ENCODE data around the gene POU2AF3.

The POU2AF3 gene

DNA sequence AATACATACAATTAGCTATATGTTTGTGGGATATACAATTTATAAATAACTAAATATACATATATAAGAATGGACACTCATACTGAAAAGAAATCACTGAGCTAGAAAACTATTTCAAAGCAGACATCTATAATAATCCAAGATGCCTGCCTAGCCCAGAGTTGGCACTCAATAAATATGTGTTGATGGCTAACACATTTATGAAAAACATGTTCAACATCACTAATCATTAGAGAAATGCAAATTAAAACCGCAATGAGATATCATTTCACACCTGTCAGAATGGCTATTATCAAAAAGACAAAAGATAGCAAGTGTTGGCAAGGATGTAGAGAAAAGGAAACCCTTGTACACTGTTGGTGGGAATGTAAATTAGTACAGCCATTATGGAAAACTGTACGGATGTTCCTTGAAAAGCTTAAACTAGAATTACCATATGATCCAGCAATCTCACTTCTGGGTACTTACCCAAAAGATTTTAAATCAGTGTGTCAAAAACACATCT, 50.9 kb downstream of the POU2AF3 start:
- TF ChIP-seq TAF1 (IDR thresholded peaks at IDR 0.05; ENCODE audit: low read depth) (no peak), ZBTB7A (IDR thresholded peaks at IDR 0.05; ENCODE audit: low read depth) (no peak), CEBPB (IDR thresholded peaks at IDR 0.05) (no peak), NFIC (IDR thresholded peaks at IDR 0.05) (no peak), CREB1 (IDR thresholded peaks at IDR 0.05; ENCODE audit: low read depth) (no peak), RAD21 (IDR thresholded peaks at IDR 0.05; ENCODE audit: low read depth) (no peak)
- TF ChIP-seq, protein P1, sequence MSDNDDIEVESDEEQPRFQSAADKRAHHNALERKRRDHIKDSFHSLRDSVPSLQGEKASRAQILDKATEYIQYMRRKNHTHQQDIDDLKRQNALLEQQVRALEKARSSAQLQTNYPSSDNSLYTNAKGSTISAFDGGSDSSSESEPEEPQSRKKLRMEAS (IDR thresholded peaks at IDR 0.05) = no peak

DNA sequence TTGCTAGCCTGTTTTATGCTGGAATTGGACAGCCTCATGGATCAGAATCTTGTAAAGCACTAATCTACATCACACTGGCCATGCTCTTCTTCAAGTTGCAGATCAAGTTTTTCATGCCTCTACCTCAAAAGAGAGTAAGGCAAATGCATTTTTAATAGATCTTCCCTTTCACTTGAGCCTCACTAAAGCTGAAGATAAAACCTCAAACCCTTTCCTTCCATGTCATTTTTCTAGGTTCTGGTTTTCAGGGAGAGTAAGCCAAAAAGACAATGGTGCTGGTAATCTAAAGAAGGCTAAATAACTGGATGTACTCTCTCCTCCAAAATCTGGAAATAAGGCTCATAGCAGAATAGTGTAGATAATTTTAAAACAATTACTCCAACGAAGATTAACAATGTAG, 52.5 kb downstream of the POU2AF3 start:
- TF ChIP-seq CREB1 (IDR thresholded peaks at IDR 0.05; ENCODE audit: low read depth) = no peak
- TF ChIP-seq, protein P2, sequence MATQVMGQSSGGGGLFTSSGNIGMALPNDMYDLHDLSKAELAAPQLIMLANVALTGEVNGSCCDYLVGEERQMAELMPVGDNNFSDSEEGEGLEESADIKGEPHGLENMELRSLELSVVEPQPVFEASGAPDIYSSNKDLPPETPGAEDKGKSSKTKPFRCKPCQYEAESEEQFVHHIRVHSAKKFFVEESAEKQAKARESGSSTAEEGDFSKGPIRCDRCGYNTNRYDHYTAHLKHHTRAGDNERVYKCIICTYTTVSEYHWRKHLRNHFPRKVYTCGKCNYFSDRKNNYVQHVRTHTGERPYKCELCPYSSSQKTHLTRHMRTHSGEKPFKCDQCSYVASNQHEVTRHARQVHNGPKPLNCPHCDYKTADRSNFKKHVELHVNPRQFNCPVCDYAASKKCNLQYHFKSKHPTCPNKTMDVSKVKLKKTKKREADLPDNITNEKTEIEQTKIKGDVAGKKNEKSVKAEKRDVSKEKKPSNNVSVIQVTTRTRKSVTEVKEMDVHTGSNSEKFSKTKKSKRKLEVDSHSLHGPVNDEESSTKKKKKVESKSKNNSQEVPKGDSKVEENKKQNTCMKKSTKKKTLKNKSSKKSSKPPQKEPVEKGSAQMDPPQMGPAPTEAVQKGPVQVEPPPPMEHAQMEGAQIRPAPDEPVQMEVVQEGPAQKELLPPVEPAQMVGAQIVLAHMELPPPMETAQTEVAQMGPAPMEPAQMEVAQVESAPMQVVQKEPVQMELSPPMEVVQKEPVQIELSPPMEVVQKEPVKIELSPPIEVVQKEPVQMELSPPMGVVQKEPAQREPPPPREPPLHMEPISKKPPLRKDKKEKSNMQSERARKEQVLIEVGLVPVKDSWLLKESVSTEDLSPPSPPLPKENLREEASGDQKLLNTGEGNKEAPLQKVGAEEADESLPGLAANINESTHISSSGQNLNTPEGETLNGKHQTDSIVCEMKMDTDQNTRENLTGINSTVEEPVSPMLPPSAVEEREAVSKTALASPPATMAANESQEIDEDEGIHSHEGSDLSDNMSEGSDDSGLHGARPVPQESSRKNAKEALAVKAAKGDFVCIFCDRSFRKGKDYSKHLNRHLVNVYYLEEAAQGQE (IDR thresholded peaks at IDR 0.05; ENCODE audit: low read depth) = no peak
- TF ChIP-seq NFIC (IDR thresholded peaks at IDR 0.05) = no peak
- no peak for TF ChIP-seq ZBTB7A (IDR thresholded peaks at IDR 0.05; ENCODE audit: low read depth)
- TF ChIP-seq EGR1 (IDR thresholded peaks at IDR 0.05) = no peak
- no peak for TF ChIP-seq CEBPB (IDR thresholded peaks at IDR 0.05)
- TF ChIP-seq YY1 (IDR thresholded peaks at IDR 0.05; ENCODE audit: low read depth) = no peak
- TF ChIP-seq TCF12 (IDR thresholded peaks at IDR 0.05; ENCODE audit: low read depth) = no peak
- no peak for TF ChIP-seq TAF1 (IDR thresholded peaks at IDR 0.05; ENCODE audit: low read depth)
- TF ChIP-seq, protein P1 (IDR thresholded peaks at IDR 0.05) = no peak
- TF ChIP-seq RAD21 (IDR thresholded peaks at IDR 0.05; ENCODE audit: low read depth) = no peak
- TF ChIP-seq, protein P3, sequence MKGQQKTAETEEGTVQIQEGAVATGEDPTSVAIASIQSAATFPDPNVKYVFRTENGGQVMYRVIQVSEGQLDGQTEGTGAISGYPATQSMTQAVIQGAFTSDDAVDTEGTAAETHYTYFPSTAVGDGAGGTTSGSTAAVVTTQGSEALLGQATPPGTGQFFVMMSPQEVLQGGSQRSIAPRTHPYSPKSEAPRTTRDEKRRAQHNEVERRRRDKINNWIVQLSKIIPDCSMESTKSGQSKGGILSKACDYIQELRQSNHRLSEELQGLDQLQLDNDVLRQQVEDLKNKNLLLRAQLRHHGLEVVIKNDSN (IDR thresholded peaks at IDR 0.05) = no peak
- no peak for TF ChIP-seq FOXM1 (IDR thresholded peaks at IDR 0.05; ENCODE audit: borderline replicate concordance, low read depth)
- no peak for TF ChIP-seq EP300 (IDR thresholded peaks at IDR 0.05; ENCODE audit: borderline replicate concordance)
- no peak for TF ChIP-seq TEAD4 (IDR thresholded peaks at IDR 0.05)

DNA sequence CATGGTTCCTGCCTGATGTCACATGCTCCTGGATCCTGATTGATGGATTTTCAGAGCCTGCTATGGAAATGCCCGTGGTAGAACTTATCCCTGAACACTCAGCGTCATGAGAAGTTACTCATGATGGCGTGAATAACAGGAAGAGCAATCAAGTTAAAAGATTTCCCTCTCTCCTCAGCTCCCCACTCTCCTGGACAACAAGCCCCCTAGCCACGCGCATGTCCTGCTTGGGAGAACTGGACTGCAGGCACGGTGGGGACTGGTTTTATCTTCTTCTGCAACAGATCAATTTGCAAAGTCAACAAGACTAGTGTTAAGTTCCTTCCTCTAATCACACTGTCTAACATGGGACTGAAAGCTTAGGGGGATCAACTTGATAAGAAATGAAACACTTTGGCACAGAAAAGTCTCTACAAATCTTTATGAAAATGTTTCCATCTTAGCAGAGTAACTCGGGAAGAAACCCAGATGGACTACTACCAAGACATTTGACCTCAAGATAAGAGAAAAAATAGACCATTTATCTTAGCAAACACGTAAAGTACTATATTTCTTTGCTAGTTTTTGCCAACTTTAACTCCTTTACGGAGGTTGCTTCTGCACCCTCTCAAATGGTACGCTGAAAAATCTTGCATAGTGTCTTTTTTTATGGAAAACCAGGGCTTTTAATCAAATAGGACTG, 53.2 kb downstream of the POU2AF3 start:
- TF ChIP-seq YY1 (IDR thresholded peaks at IDR 0.05; ENCODE audit: low read depth) (no peak), FOXM1 (IDR thresholded peaks at IDR 0.05; ENCODE audit: borderline replicate concordance, low read depth) (no peak), TEAD4 (IDR thresholded peaks at IDR 0.05) (no peak), EP300 (IDR thresholded peaks at IDR 0.05; ENCODE audit: borderline replicate concordance) (no peak), CEBPB (IDR thresholded peaks at IDR 0.05) (no peak), NFIC (IDR thresholded peaks at IDR 0.05) (no peak), TCF12 (IDR thresholded peaks at IDR 0.05; ENCODE audit: low read depth) (no peak), CREB1 (IDR thresholded peaks at IDR 0.05; ENCODE audit: low read depth) (no peak), RAD21 (IDR thresholded peaks at IDR 0.05; ENCODE audit: low read depth) (no peak), EGR1 (IDR thresholded peaks at IDR 0.05) (no peak), ZBTB7A (IDR thresholded peaks at IDR 0.05; ENCODE audit: low read depth) (no peak), TAF1 (IDR thresholded peaks at IDR 0.05; ENCODE audit: low read depth) (no peak)
- TF ChIP-seq, protein P1 (IDR thresholded peaks at IDR 0.05) = no peak
- TF ChIP-seq, protein P2 (IDR thresholded peaks at IDR 0.05; ENCODE audit: low read depth) = no peak
- TF ChIP-seq, protein P3 (IDR thresholded peaks at IDR 0.05) = no peak

DNA sequence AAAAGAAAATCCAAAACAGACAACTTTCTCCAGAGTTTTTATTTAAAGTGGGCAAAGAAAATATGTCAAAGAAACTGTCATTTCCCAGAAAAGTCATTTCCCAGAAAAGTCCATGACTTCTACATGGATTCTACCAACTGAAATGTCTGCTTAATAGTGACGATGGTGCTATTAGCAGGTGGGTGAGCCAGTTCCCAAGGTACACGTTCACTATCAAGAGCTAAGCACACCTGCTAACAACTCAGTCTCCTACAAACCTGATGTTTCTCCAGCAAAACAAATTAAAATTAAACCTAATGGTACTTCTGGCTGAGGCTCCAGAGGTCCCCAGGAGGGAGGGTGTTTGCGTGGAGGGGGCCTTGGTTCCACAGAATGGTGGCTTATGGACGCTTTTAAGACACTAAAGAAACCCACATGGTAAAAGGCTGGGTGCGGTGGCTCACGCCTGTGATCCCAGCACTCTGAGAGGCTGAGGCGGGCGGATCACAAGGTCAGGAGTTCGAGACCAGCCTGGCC, 53.9 kb downstream of the POU2AF3 start:
- TF ChIP-seq CREB1 (IDR thresholded peaks at IDR 0.05; ENCODE audit: low read depth) (no peak), RAD21 (IDR thresholded peaks at IDR 0.05; ENCODE audit: low read depth) (no peak), EP300 (IDR thresholded peaks at IDR 0.05; ENCODE audit: borderline replicate concordance) (no peak)
- TF ChIP-seq, protein P1 (IDR thresholded peaks at IDR 0.05) = no peak
- TF ChIP-seq, protein P2 (IDR thresholded peaks at IDR 0.05; ENCODE audit: low read depth) = no peak

Data from Ishikawa (cell line).